Activated naive CD4-positive, alpha-beta T cell treated with Interleukin-2 at 50 U/mL for 16 hours (primary cell): Measurements from ENCODE around the gene RNF125.

Experiments used
- DNase-seq: peaks from one replicate; pipeline ENCODE4 v3.0.0-alpha.2; 2020

The RNF125 gene

DNA sequence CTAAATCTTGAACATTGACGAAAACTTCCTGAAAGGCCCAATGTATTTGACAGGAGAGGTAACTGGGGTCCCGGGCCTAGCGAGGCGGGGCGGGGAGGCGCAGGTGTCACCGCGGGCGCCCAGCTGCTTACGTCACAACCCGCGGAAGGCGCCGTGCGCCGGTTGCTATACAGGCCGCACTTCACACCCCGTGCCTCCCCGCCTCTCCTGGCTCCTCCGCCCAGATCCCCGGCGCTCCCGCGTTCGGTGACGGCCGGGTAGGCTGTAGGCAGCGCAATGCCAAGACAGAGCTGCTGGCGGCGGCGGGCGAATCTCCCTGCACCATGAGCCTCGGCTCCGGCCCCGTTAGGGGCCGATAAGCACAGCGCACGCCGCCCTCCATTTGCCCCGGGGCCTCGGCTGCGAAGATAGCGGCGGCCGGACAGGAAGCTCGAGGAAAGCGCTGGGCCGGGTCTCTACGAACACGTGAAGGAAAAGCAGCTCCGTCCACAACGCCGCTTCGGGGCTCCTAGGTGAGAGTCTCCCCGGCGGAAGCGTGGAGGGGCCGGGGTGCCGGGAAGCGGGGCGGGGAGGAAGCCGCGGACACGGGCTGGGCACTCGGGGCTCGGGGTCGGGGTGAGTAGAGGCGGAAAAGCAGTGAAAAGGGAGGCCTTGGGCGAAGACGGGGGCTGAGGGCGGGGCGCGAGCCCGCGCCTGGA is 73.2 kb downstream of the RNF125 start, which contains the start of gene RNF138:
Gene RNF138 (plus strand): TSS at position 151 of the 698 bp plus-strand sequence. CDS start 903 bp downstream, outside the sequence.
- peak; percentile 86 for DNase-seq

DNA sequence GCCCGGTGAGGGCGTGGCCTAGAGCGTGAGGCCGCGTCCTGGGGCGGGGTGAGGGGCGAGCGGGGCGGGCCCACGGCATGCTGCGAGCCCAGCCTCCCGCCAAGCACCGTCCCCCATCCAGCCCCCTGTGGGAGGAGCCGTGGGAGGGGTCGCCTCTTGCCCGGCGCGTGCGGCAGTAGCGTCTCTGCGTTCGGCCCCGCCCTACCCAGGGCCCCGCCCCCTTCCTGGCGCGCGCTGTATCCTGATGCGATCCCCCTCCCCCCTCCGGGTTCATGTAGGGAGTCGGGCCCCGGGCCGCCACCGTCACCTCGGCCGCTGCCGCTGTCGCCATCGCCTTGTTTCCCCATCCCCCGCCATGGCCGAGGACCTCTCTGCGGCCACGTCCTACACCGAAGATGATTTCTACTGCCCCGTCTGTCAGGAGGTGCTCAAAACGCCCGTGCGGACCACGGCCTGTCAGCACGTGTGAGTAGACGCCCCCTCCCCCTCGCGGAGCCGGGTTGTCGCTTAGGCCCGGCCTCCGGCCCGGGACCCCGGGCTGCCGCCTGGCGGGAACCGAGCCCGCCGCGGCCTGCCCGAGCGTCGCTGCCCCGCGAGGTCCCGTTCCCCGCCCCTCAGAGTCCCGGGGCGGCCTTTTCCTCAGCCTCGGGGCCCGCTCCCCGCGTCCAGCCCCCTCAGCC is 73.9 kb downstream of the RNF125 start:
- peak; percentile 100 for DNase-seq

DNA sequence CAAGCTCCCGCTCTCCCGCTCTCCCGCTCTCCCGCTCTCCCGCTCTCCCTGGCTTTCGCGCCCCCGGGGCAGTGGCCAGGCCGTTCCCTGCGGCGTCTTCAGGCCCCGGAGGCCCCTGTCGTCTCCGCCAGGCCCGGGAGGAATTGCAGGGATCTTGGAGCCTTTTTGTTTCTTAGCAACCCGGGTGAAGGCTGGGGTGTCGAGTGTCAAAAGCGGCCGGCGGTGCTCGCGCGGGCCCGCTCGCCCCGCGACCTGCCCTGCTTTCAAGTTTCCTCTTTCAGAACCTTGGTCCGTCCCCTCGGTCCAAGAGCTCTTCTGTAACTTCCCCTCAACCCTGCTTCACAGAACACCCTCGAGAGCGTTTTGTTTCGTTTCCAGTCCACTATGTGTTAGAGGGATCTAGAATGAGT is 74.5 kb downstream of the RNF125 start:
- DNase-seq, result peak; percentile 43

DNA sequence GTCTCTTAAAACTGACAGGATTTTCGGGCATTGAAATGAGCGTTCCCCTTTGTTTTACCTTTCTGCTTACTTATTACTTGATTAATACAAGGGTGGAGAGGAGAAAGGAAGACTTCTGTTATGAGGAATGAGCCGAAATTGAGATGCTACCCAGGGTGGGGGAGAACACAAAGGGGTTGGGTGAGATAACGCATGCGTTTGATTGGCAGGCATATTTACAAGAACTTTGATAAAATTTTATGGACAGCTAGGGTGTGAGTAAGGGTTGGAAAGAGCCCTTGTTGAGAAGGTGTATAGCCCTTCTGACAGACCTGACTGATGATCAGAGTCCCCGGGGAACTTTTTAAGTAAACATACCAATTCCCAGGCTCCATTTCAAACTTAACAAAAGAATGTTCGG is 74.9 kb downstream of the RNF125 start:
- no peak for DNase-seq

DNA sequence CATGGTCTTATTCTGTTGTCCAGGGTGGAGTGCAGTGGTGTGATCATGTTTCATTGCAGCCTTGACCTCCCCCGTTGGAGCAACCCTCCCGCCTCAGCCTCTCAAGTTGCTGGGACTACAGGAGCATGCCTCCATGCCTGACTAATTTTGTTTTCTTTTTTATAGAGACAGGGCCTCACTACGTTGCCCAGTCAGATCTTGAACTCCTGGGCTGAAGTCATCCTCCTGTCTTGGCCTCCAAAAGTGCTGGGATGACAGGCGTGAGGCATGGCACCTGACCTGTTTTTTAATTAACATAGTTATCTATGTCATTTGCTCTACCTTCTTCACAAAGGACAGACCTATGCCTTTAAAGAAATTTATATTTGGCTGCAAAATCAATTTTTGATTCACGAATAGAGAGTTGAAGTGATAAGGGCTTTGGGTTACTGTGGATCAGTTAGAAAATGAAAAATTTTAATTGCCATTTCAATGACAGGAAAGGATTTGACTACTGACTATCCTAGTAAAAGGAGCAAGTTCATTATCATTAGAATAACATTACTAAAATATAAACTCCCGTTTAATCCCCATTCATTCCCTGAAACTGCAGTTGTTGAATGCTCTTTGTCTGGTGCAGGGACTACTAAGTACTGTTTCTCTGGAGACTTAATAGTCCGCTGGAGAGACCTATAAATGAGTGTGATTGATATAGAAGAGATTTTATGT is 76.7 kb downstream of the RNF125 start:
- no peak for DNase-seq

DNA sequence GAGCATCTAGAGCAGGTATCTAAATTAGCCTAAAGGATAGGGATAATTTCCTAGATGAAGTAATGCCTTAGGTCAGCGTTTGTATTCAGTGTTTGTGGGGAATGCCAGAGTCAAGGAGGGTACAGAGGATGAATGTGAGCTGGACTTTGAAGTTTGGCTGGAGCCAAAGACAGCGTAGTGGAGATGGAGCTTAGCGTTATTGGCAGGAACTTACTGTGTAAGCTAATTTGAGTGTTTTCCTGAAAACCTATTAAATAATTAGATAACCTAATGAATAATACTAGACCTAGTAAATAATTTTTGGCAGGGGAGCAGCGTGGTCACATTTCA is 77.2 kb downstream of the RNF125 start:
- no peak for DNase-seq

DNA sequence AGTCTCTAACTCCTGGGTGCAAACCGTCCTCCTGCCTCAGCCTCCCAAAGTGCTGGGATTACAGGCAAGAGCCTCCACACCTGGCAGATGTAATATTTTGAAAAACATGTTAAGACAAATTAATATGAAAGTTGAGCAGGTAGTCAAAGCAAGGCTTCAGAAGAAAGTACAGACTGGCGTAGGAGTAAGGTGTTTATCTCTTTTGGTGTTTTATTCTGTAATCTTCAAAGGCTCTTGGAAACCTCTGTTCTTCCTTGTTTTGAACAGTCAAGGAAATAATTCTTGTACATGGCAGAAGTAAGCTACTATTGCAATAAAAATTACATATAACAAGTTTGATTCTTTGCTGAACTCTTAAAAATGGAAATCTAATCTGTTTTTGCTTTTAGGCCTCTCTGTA is 78.3 kb downstream of the RNF125 start:
- DNase-seq, result no peak

DNA sequence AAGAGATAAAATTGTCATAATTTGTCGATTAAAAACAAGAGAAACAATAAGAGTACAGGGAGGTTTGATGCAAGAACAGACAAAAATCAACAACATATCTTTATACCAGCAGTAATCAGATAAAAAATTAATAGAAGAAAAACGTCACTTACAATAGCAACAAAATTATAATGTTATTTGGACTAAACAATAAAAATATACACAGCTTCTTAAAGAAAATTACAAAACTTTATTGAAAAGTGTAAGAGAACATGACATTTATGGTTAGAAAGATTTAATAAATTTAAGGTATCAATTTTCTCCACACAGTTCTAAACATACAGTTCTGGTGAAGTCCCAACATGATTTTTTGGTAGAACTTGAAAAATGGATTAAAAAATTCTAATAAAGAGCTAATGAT is 85.9 kb downstream of the RNF125 start:
- no peak for DNase-seq

DNA sequence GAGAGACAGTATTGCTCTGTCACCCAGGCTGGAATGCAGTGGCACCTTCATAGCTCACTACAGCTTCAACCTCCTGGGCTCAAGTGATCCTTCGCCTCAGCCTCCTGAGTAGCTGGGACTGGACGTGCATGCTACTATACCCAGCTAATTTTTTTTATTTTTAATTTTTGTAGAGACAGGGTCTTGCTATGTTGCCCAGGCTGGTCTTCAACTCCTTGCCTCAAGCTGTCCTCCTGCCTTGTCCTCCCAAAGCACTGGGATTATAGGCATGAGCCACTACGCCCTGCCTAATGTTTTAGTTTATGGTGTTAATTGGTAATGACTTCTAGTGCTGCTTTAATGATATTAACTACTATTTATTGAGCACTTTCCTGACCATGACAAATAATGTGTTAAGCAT is 91.4 kb downstream of the RNF125 start:
- no peak for DNase-seq

DNA sequence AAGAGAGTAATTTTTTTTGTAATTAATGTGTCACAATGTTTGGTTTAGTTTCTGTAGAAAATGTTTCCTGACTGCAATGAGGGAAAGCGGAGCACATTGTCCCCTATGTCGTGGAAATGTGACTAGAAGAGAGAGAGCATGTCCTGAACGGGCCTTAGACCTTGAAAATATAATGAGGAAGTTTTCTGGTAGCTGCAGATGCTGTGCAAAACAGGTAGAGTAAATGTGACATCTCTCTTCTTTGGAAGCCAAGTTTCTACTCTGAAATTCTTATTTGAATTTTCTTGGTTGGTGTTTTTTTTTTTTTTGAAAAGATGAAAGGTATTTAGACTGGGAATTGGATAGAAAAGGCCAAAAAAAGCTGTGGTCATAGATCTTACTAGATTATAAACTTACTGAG is 93.1 kb downstream of the RNF125 start:
- DNase-seq, result no peak

DNA sequence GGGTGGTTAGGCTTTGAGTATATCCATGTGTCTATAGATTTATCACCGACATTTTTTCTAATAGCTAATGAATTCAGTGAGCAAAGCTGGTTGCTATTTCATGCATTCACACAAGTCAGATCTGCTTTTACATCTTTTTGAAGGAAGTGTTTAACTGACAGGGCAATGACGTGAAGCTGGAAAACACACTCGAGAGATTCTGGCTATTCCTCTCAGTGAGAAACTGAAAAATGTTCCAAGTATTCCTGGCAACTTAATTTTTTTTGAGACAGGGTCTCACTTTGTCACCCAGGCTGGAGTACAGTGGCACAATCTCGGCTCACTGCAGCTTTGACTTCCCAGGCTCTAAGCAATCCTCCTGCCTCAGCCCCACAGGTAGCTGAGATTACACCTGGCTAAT is 94.2 kb downstream of the RNF125 start:
- DNase-seq, result no peak

DNA sequence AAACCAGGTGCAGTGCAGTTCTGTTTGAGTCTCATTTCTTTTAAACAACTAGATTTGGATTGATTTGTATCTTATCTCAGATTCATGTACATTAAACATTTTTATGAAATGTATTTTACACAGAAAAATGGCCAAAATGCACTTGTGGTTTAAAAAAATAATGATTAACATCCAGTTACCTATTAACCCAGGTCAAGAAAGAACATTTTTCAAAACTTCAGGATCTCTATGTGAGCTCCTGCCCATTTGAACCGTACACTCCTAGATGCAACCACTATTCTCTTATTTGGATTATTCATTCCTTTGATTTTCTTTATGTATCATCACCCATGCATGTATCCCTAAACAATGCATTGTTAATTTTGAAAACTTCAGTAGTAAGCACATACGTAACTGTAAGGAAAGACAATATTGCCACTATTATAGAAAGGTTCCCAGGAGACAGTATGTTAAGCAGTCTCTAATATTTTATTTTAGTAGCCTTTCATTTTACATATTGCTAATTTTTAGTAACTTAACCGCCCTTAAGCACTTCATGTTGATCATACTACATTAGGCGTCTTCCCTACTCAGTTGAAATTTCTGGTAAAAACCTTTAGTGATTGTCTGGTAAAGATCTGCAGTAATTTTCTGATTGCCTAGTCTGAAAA is 95.8 kb downstream of the RNF125 start:
- no peak for DNase-seq

DNA sequence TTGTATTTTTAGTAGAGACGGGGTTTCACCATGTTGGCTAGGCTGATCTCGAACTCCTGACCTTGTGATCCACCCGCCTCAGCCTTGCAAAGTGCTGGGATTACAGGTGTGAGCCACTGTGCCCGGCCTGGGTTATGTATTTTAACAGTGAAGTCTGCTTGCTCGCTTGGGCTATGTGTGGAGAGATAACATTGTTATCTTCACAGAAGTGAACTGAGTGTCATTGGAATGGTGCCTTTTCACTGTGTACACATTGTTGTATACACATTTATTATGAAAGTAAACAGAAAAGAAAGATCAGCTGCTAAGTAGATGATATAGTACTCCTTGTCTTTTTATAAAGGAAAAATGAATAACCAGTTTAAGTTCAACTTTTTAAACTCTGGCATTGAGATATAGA is 103.4 kb downstream of the RNF125 start:
- no peak for DNase-seq
